Measurements from ENCODE around the gene TMEM170A.

- TF ChIP-seq CTCF (conservative IDR thresholded peaks at IDR 0.05; ENCODE audit: low read depth in 2 of 2) (no peak), STAT1 (IDR thresholded peaks at IDR 0.05; ENCODE audit: unreplicated experiment) (no peak), JUNB (IDR thresholded peaks at IDR 0.05; ENCODE audit: unreplicated experiment) (no peak), EZH2 (IDR thresholded peaks at IDR 0.05; ENCODE audit: low read depth, unreplicated experiment) (no peak), REST (IDR thresholded peaks at IDR 0.05; ENCODE audit: unreplicated experiment) (no peak), POLR2AphosphoS5 (IDR thresholded peaks at IDR 0.05; ENCODE audit: low read depth) (no peak), EZH2phosphoT487 (IDR thresholded peaks at IDR 0.05; ENCODE audit: unreplicated experiment) (no peak), ZNF331 (CRISPR knock-in tag; IDR thresholded peaks at IDR 0.05; ENCODE audit: low read depth) (no peak), CREB1 (CRISPR knock-in tag; IDR thresholded peaks at IDR 0.05; ENCODE audit: low read depth) (no peak), ETS1 (IDR thresholded peaks at IDR 0.05) (no peak), ZNF462 (CRISPR knock-in tag; IDR thresholded peaks at IDR 0.05) (no peak), NANOG (IDR thresholded peaks at IDR 0.05; ENCODE audit: borderline replicate concordance) (no peak), ZNF114 (CRISPR knock-in tag; IDR thresholded peaks at IDR 0.05) (no peak)
Measured at GRCh38 chr16:75443298-75443697, 21.2 kb downstream of the TMEM170A start.

Data from GM23338 (cell line).